H7 (cell line): Measurements from ENCODE around the gene CNTN2. TPM values are rescaled to one million over a fixed set of nuclear protein-coding genes. Genes with fewer than 3 reads are reported as not detected.

Experiments
- DNase-seq: peaks from one replicate; pipeline ENCODE4 v3.0.0; 2012
- H3K27me3 ChIP-seq: 2 replicates; pipeline ENCODE4 v1.6.0; 2011; ENCODE audit warnings: mild to moderate bottlenecking, low read length; ENCODE audit not compliant: control insufficient read depth, insufficient read depth
- H3K36me3 ChIP-seq: replicated peaks from 2 replicates; pipeline ENCODE4 v1.5.1; 2011; ENCODE audit warnings: low read length; ENCODE audit not compliant: control insufficient read depth, insufficient read depth
- H3K4me3 ChIP-seq: 2 replicates; pipeline ENCODE4 v1.5.1; 2011; ENCODE audit warnings: low read depth, mild to moderate bottlenecking, control low read depth, low read length, moderate library complexity; ENCODE audit not compliant: insufficient read depth
- total RNA-seq: library from RNA; depleted of rRNA; stranded (reverse); fragments of >200 nt; shearing (Covaris generic); gene quantifications from 2 replicates; pipeline ENCODE4 v1.2.3, GENCODE V29; 2014

The CNTN2 gene
- total RNA-seq, 1 experiment from 2014 or later: not detected

DNA sequence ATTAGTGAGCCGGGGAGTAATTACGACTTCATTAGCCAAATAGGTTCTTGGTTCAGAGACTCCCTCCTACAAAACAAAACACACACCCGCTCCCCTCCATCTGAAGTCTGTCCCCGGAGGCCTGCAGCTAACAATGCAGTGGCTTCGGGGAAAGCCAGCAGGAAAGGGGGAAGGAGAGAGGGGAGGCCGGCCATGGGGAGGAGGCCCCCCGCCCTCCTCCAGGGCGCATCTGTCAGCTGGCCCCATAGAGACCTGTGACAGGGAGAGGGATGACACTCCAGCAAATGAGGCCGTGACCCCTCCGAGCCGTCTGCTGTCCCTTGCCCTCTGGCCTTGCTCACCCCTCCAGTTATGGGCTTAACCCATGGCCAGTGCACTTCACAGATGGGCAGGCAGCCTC, 12.1 kb upstream of the CNTN2 start:
- peak; percentile 74 for DNase-seq
- Histone ChIP-seq H3K4me3 (no peak overlapping the region), H3K36me3 (no peaks in the 10 kb centered on the region), H3K27me3 (peaks cover 4% of the 10 kb centered on the region; the same call in 1 of the 2 replicates)

DNA sequence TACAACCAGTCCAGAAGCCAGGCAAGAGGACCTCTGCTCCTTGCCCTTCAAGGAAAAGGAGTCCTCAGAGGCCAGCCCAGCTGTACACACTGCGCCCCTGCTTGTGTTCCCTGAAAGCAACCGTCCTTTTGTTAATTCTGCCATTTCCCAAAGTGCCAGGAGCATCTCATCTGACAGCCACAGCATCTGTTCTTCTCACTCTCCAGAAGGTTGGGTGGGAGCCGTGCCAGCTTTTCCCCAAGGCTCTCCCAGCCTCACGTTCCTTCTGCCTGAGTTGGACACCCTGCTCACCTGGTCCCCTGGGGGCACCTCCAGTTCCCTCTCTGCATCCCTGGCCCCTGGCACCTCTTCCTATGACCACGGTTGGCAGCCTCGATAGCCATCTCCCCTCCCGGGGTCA, 10.5 kb upstream of the CNTN2 start:
- no peak overlapping the region for H3K4me3 ChIP-seq
- DNase-seq: no peak
- H3K27me3 ChIP-seq: peaks cover 2% of the 10 kb centered on the region; the same call in 1 of the 2 replicates
- no peaks in the 10 kb centered on the region for H3K36me3 ChIP-seq

DNA sequence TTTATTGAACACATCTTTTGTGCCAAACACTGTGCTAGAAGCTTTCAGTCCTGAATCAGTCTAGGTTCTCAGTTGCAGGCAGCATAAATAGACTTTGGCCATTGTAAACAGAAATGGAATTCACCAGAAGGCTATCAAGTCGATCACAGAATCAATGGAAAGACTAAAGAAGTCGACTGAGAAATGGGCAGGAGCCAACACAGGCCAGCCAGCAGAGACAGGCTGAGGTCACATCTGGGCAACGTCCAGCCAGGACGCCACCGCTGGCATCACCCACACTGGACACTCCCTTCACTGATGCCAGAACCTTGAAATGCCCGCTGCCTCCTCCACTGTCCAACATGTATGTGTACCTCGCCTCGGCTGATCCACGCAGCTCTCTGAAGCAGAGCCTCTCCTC, 5.5 kb upstream of the CNTN2 start:
- Histone ChIP-seq H3K36me3 (no peaks in the 10 kb centered on the region), H3K27me3 (peaks cover 6% of the 10 kb centered on the region)
- DNase-seq: no peak

DNA sequence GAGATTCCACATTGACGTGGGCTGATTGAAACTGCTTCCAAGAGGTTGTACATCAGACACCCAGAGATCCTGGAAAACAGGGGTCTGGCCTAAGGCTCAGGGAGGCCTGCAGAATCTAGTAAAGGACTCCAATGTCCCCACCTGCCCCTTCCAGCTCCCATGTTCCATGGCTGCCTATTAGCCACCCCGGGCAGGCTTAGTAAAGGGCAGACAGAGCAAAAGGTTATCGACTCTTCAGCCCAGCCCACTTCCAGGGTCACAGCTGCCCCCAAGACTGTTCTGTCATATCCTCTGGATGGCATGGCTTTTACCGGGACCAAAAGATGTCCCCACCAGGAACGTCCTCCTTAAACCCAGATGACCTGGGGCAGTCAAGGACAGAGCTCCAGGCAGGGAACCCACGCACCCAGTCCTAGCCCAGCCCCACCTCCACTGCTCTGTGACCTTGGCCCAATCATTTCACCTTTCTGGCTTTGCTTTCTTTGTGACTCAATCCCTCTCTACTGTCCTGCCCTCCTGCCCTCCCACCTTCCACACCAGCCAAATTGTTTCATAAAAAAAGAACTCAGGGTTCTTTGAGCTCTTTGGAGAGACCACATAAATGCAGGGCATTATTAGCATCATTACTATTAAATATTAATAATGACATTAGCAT, 4.8 kb upstream of the CNTN2 start:
- Histone ChIP-seq H3K36me3 (no peaks in the 10 kb centered on the region), H3K27me3 (peaks cover 7% of the 10 kb centered on the region)

More for the DNA sequence above, 5.5 kb upstream of the CNTN2 start:
- no peak overlapping the region for H3K4me3 ChIP-seq

DNA sequence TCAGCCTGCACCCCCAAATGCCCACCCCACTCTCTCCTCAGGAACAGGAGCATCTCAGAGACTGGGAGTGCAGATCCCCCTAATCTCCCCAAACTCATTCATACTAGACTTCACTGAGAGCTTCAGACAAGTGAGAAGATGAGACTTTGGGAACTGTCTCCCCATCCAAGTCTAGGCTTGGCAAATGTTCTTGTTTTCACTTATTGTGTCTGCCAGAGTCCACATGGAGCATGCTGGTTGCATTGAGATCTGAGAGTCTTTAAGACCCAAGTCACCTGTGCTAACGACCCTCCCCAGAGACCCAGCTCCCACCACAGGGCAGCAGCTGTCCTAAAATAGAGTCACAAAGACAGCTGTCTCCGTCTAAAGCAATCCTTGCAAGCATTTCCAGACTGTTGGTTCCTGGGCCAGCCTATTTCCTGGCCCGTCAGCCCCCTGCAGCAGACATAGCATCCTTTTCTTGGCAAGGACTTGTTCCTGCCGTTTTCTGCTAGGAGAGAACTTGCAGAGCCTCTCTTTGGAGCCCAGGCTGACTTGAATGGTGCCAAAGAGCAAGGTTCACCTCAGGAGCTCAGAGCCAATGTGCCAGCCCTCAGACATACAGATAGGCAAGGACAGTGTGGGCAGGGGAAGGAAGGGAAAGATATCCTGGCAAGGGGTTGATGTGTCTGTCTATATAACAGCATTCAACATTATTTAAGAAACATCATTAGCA, 1.9 kb upstream of the CNTN2 start:
- H3K4me3 ChIP-seq: no peak overlapping the region
- no peaks in the 10 kb centered on the region for H3K36me3 ChIP-seq
- H3K27me3 ChIP-seq: peaks cover 16% of the 10 kb centered on the region
- no peak for DNase-seq

More for the DNA sequence above, 4.8 kb upstream of the CNTN2 start:
- H3K4me3 ChIP-seq: no peak overlapping the region
- DNase-seq: no peak

DNA sequence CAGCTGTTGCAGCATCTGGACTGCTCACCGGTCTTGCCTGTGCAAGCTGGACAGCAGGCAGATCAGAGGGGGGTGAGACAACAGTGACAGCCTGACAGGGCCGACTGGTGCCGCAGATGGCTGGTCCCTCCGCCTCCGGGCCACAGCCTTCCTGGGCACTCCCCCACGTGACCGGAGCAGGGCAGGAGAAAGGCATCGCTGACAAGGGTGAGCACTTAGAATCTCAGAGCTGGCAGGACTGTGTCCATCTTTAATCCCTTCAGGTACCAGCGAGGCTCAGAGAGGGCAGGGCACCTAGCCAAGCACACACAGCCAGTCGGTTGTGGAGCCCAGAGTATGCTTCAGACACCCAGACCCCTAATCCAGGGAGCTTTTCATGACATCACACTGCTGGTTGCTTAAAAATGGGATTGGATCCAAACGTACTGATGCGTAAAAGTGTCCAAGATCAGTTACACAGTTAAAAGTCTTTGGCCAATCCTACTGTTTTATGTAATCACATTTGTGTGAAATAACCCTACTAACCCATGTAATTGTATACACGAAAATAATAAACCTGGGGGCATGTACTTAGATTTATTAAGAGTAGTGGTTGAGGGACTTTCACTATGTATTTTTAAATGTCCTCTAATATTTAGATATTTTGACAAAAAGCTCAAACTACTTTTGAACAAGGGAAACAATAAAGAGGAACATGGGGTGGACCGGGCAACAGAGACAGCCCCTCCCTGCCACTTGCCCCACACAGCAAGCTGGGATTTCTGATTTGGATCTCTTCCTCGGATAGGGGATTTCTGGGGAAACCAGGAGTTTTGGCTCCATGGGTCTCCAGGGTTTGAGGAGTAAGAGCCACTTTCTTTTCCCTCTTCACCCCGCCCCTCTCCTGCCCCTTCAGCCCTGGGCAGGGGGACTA, 758 bp upstream of the CNTN2 start:
- no peak for DNase-seq
- Histone ChIP-seq H3K36me3 (no peaks in the 10 kb centered on the region), H3K27me3 (peaks cover 16% of the 10 kb centered on the region), H3K4me3 (no peak overlapping the region)

DNA sequence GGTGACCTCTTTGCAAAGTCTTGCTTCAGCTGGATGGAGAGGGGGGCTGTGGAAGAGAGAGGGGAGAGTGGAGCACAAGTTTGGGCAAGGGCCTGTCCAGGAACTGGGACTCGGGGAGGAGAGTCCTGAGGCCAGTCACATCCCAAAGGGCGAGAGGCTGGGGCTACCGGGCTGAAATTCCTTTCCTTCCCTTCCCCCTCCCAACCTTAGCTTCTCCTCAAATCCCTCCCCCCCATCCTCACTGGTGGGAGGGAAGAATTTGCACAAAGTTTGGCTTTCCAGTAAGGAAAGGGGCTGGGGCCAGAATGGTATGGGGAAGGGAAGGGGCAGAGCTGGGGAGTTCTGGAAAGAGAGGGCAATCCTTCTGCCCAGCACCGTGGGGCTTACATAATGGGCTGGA, 854 bp downstream of the CNTN2 start:
- DNase-seq: peak; percentile 86
- Histone ChIP-seq H3K4me3 (no peak overlapping the region), H3K27me3 (peaks cover 16% of the 10 kb centered on the region), H3K36me3 (no peaks in the 10 kb centered on the region)

DNA sequence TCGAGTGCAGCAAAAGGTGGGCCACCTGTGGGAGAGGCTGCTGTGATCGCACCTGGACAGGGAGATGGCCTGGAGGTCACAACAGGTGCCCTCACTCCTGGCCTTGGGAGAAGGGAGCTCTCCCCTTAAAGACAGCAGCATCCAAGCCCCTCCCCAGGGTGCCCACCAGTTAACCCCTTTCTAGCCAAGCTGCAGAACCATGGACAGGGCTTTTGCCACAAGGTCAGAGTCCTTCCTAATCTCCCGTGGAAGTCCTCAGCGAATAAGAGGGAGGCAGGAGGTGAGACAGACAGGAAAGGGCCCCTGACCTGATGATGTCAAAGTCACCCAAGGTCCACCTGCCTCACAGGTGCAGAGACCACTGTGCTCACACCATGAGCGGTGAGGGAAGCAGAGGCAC, 1.7 kb downstream of the CNTN2 start:
- DNase-seq: peak; percentile 72
- peaks cover 16% of the 10 kb centered on the region for H3K27me3 ChIP-seq
- H3K36me3 ChIP-seq: no peaks in the 10 kb centered on the region
- H3K4me3 ChIP-seq: no peak overlapping the region

DNA sequence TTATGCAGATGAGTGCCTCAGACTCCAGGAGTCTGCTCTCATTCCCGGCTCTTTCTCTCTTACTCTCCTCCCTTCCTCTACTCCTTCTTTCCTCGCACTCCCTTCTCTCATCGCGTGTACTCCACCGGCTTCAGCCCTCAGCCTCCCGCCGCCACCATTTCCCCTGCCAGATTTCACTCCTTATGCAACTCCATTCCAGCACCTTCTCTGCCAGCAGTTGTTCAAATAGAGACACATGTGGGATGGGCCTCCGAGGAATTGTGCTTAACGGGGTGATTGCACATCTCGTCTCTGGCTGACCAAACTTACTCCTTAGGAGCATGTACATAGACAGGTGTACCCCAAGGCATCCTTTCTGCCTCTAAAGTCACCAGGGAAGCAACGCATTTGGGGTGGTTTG, 2.1 kb downstream of the CNTN2 start:
- Histone ChIP-seq H3K4me3 (no peak overlapping the region), H3K36me3 (no peaks in the 10 kb centered on the region), H3K27me3 (peaks cover 16% of the 10 kb centered on the region)
- DNase-seq: no peak

DNA sequence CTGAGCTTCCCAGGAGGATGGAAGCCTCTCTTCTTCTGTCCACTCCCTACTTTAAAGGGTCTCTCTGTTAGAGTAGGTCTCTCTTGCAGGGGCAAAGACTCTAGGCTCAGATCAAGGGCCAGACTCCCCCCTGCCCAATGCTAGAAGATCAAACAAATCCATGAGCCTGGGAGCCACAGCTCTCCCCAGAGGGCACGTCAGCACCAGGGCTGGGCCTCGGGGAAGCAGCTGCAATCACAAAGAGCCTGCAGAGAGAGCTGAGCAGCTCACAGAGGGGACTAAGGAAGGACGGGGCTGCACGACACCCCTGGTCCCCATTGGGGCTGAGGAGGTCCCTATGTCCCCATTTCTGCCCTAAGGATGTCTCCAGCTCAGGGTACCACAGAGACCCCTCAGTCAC, 3.9 kb downstream of the CNTN2 start:
- Histone ChIP-seq H3K4me3 (no peak overlapping the region), H3K27me3 (peaks cover 14% of the 10 kb centered on the region), H3K36me3 (no peaks in the 10 kb centered on the region)
- DNase-seq: peak; percentile 67

DNA sequence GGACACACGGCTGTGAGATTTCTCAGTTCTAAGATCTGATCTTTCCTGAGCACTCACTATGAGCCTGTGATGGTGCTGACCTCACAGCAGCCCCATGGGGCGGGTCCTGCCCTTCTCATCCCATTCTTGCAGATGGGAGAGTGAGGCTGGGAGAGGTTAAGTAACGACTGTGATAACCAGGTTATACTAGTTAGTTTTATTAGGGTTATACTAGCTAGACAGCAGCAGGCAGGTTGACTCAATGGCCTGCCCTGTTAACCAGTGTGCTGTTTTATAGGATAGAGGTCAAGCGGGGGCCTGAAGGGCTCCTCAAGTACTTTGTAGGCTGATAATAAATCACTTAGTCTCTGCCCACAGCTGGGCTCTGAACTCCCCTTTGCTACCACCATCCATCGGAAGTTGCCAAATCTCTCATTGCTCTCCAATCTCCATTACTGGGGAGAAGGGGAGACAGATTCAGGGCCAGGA, 4.8 kb downstream of the CNTN2 start:
- H3K4me3 ChIP-seq: no peak overlapping the region
- no peak for DNase-seq
- H3K36me3 ChIP-seq: no peaks in the 10 kb centered on the region
- peaks cover 9% of the 10 kb centered on the region for H3K27me3 ChIP-seq

DNA sequence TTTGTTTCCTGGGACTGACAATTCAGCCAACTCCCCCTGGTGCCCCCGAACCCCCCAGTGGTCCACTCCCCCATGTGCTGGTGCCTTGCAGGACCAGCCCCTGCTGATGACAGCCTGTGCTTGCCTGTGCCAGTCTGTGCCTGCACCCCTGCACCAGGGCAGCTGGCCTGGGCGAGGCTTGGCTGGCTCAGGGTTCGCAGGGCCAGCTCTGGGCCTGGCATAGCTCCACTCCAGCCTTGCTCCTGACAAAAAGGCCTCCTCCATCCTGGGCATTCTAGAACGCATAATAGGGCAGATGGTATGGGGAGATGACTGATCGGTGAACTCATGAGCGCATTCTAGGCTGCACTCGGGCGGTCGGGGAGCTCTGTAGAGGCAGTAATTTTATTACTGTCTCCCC, 5.4 kb downstream of the CNTN2 start:
- peaks cover 9% of the 10 kb centered on the region for H3K27me3 ChIP-seq
- H3K4me3 ChIP-seq: no peak overlapping the region
- no peaks in the 10 kb centered on the region for H3K36me3 ChIP-seq
- DNase-seq: no peak

DNA sequence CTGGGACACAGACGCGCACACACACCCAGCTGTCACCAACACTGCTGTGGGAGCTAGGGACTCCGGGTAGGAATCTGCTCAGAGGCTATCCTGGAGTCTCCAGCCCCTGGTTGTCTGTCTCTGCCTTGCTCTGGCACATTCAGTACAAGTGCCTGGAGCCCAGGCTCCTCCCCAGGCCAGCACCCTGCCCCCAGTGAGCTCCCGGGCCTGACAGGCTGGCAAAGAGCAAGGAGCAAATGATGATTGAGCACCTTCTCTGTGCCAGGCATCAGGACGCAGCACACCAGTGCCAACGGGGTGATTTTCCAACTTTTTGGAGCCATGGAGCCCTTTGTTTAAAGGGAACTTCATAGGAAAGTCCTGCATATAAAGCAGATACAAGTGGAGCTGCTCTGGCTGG, 6.5 kb downstream of the CNTN2 start:
- no peaks in the 10 kb centered on the region for H3K36me3 ChIP-seq
- H3K27me3 ChIP-seq: peaks cover 3% of the 10 kb centered on the region
- H3K4me3 ChIP-seq: no peak overlapping the region
- no peak for DNase-seq

DNA sequence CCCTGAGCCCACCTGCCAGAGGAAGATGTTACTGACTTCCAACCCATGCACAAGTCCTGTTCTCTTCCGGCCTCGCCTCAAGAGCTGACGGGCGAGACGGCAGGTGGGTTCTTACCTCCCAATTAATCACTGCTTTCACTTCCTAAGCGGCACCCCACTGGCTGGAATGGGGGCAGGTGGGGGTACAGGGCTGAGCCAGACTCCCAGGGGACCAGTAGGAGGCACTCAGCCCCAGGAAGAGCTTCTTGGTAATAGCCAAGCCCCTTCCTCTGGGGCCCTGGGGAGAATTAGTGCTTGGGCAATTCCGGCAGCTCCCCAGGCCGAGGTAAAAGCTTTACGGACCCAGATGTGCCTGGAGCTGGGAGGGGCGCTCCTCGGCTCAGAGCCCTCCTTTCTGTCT, 9.7 kb downstream of the CNTN2 start:
- no peak overlapping the region for H3K4me3 ChIP-seq
- no peak for DNase-seq
- H3K27me3 ChIP-seq: no peaks in the 10 kb centered on the region
- H3K36me3 ChIP-seq: no peaks in the 10 kb centered on the region
